Thoracic aorta (tissue), 2 donors: ENCODE data around the gene GSN. TPM values are rescaled to one million over a fixed set of nuclear protein-coding genes. Genes with fewer than 3 reads are reported as not detected.

ENCODE experiments used
- ATAC-seq: fragments of 150-250 bp; one replicate; pipeline ENCODE4 v1.8.0; 2017; ENCODE audit warnings: low read depth; ENCODE audit not compliant: insufficient number of reproducible peaks, low FRiP score
- DNase-seq: peaks from one replicate; pipeline ENCODE4 v3.0.0-alpha.2; 2020; ENCODE audit warnings: low spot score
- H3K27ac ChIP-seq, 2 donors: fragments of 200-600 bp; sonication (generic); 1 replicate in 1 of 2; 2 replicates in 1 of 2; pipeline ENCODE4 v1.5.1; 2016; ENCODE audit warnings: mild to moderate bottlenecking in 2 of 2, moderate library complexity in 2 of 2
- H3K27me3 ChIP-seq: fragments of 200-600 bp; sonication (generic); replicated peaks from 2 replicates; pipeline ENCODE4 v1.6.0; 2016; ENCODE audit warnings: mild to moderate bottlenecking; ENCODE audit not compliant: insufficient read depth
- H3K36me3 ChIP-seq: fragments of 200-600 bp; sonication (generic); one replicate; pipeline ENCODE4 v1.5.1; 2016
- H3K4me1 ChIP-seq, 2 donors: fragments of 200-600 bp; sonication (generic); 1 replicate in 1 of 2; 2 replicates in 1 of 2; pipeline versions ENCODE4 v1.5.1 to v1.6.0; 2016; ENCODE audit warnings: low read depth in 2 of 2, mild to moderate bottlenecking in 1 of 2; ENCODE audit not compliant: control insufficient read depth in 1 of 2
- H3K4me3 ChIP-seq: fragments of 200-600 bp; sonication (generic); 2 replicates; pipeline ENCODE4 v1.5.1; 2016; ENCODE audit warnings: mild to moderate bottlenecking
- H3K9me3 ChIP-seq: fragments of 200-600 bp; sonication (generic); 2 replicates; pipeline ENCODE4 v1.5.1; 2016
- total RNA-seq, 2 donors: library from RNA; depleted of rRNA; stranded (reverse); fragments of >200 nt; gene quantifications; one replicate each; pipeline versions ENCODE4 v1.1.0 to v1.2.3, GENCODE V29; 2016
- TF ChIP-seq, protein P1 (sequence below): fragments of 200-600 bp; sonication (generic); IDR thresholded peaks from one replicate; pipeline ENCODE4 v1.5.1; 2019; ENCODE audit warnings: antibody characterized with exemption

The GSN gene
- total RNA-seq, 2 donors from 2014 or later = 3,187 to 4,234 TPM

DNA sequence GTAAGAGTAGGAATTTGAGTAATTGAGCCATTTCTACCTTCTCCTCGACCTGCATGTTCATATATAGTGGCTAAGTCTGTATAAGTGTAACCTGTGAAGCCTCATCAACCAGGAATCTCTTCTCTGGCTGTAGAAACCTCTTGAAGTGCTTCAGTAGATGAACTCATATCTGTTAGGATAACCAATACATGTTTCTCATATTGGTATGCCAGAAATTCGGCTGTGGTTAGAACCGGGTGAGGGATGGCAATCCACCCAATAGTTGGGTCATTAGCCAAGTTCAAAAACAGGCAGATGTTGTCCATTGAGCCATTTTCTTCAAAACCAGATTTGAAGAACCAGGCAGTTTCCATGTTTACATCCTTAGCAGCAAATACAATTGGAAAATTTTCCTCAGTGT, 28.9 kb upstream of the GSN start:
- H3K27me3 ChIP-seq = no peaks in the 10 kb centered on the region
- TF ChIP-seq, protein P1, sequence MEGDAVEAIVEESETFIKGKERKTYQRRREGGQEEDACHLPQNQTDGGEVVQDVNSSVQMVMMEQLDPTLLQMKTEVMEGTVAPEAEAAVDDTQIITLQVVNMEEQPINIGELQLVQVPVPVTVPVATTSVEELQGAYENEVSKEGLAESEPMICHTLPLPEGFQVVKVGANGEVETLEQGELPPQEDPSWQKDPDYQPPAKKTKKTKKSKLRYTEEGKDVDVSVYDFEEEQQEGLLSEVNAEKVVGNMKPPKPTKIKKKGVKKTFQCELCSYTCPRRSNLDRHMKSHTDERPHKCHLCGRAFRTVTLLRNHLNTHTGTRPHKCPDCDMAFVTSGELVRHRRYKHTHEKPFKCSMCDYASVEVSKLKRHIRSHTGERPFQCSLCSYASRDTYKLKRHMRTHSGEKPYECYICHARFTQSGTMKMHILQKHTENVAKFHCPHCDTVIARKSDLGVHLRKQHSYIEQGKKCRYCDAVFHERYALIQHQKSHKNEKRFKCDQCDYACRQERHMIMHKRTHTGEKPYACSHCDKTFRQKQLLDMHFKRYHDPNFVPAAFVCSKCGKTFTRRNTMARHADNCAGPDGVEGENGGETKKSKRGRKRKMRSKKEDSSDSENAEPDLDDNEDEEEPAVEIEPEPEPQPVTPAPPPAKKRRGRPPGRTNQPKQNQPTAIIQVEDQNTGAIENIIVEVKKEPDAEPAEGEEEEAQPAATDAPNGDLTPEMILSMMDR = no peak
- H3K4me1 ChIP-seq = peaks cover 9 to 22% of the 10 kb centered on the region in 2 donors
- DNase-seq (no peak), ATAC-seq (no peak)
- no peaks in the 10 kb centered on the region for H3K36me3 ChIP-seq
- no peak overlapping the region for H3K27ac ChIP-seq
- H3K9me3 ChIP-seq = no peaks in the 10 kb centered on the region
- H3K4me3 ChIP-seq = no peak overlapping the region

- H3K9me3 ChIP-seq = no peaks in the 10 kb centered on the region
- no peak for ATAC-seq
- no peak overlapping the region for H3K27ac ChIP-seq
- H3K27me3 ChIP-seq = no peaks in the 10 kb centered on the region
- TF ChIP-seq, protein P1 = no peak
- no peaks in the 10 kb centered on the region for H3K36me3 ChIP-seq
- no peak overlapping the region for H3K4me3 ChIP-seq
- H3K4me1 ChIP-seq = peaks cover 9 to 22% of the 10 kb centered on the region in 2 donors
- no peak for DNase-seq
Observed at GRCh38 chr9:121239851-121240250, 28.1 kb upstream of the GSN start.

GRCh38 chr9:121240472-121241135, 27.4 kb upstream of the GSN start:
- Histone ChIP-seq H3K27me3 (no peaks in the 10 kb centered on the region), H3K9me3 (no peaks in the 10 kb centered on the region), H3K4me1 (peaks cover 9 to 22% of the 10 kb centered on the region in 2 donors), H3K27ac (no peak overlapping the region), H3K4me3 (no peak overlapping the region), H3K36me3 (no peaks in the 10 kb centered on the region)
- TF ChIP-seq, protein P1 = no peak
- ATAC-seq (no peak), DNase-seq (no peak)

GRCh38 chr9:121242219-121242958, 25.6 kb upstream of the GSN start:
- Histone ChIP-seq H3K36me3 (no peaks in the 10 kb centered on the region), H3K4me1 (peaks cover 9 to 26% of the 10 kb centered on the region in 2 donors), H3K27me3 (no peaks in the 10 kb centered on the region), H3K27ac (peak overlapping the region; percentile 66 to 67), H3K9me3 (no peaks in the 10 kb centered on the region), H3K4me3 (no peak overlapping the region)
- DNase-seq = no peak
- peak; percentile 68 for ATAC-seq
- TF ChIP-seq, protein P1 = no peak

GRCh38 chr9:121242959-121243346, 25.0 kb upstream of the GSN start:
- DNase-seq = no peak

More at GRCh38 chr9:121242959-121243346, 25.0 kb upstream of the GSN start:
- TF ChIP-seq, protein P1 = no peak
- Histone ChIP-seq H3K9me3 (no peaks in the 10 kb centered on the region), H3K27ac (peak overlapping the region; percentile 66 to 67), H3K4me1 (peaks cover 9 to 29% of the 10 kb centered on the region in 2 donors), H3K27me3 (no peaks in the 10 kb centered on the region), H3K4me3 (no peak overlapping the region), H3K36me3 (no peaks in the 10 kb centered on the region)
- ATAC-seq = no peak
